ENCODE measurements around the gene MRPS33. TPM values are rescaled to one million over a fixed set of nuclear protein-coding genes. Genes with fewer than 3 reads are reported as not detected.
A peak's percentile ranks its signal among the peaks of the same experiment; 100 is the strongest.

MRPS33 gene
- total and polyA plus RNA-seq, 2 donors from 2014 or later = 43.6 to 137 TPM

- intact Hi-C loops (cut with DNase I) = no loop called here
- peak in 2 of 5 donors; percentile 8 to 78 for DNase-seq
- TF ChIP-seq, protein P1, sequence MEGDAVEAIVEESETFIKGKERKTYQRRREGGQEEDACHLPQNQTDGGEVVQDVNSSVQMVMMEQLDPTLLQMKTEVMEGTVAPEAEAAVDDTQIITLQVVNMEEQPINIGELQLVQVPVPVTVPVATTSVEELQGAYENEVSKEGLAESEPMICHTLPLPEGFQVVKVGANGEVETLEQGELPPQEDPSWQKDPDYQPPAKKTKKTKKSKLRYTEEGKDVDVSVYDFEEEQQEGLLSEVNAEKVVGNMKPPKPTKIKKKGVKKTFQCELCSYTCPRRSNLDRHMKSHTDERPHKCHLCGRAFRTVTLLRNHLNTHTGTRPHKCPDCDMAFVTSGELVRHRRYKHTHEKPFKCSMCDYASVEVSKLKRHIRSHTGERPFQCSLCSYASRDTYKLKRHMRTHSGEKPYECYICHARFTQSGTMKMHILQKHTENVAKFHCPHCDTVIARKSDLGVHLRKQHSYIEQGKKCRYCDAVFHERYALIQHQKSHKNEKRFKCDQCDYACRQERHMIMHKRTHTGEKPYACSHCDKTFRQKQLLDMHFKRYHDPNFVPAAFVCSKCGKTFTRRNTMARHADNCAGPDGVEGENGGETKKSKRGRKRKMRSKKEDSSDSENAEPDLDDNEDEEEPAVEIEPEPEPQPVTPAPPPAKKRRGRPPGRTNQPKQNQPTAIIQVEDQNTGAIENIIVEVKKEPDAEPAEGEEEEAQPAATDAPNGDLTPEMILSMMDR (IDR thresholded peaks at IDR 0.05; ENCODE audit: borderline replicate concordance, extremely low read depth, insufficient read depth) = no peak
- no peaks in the 10 kb centered on the region for H3K4me1 ChIP-seq (ENCODE audit: control insufficient read depth in 2 of 3, insufficient read depth in 2 of 3, low read depth in 1 of 3, low read length in 3 of 3)
- no peak overlapping the region for H3K9ac ChIP-seq (ENCODE audit: low read length in 3 of 3)
- H3K36me3 ChIP-seq (ENCODE audit: control insufficient read depth in 2 of 3, insufficient read depth in 3 of 3, low read length in 3 of 3) = no peaks in the 10 kb centered on the region
- FAIRE-seq = no peak
- no peak overlapping the region for H3K27ac ChIP-seq (ENCODE audit: low read depth in 2 of 2, low read length in 2 of 2)
- H3K9me3 ChIP-seq (ENCODE audit: control insufficient read depth in 2 of 3, insufficient read depth in 1 of 3, low read length in 3 of 3) = peaks cover 0 to 4% (median 0%) of the 10 kb centered on the region in 3 donors
- no peaks in the 10 kb centered on the region for H3K27me3 ChIP-seq (ENCODE audit: control insufficient read depth, insufficient read depth, low read length)
- no peak overlapping the region for H3K4me3 ChIP-seq (ENCODE audit: low read length in 3 of 3)
Observed at GRCh38 chr7:141053626-141054025, 38.9 kb upstream of the MRPS33 start.

DNA sequence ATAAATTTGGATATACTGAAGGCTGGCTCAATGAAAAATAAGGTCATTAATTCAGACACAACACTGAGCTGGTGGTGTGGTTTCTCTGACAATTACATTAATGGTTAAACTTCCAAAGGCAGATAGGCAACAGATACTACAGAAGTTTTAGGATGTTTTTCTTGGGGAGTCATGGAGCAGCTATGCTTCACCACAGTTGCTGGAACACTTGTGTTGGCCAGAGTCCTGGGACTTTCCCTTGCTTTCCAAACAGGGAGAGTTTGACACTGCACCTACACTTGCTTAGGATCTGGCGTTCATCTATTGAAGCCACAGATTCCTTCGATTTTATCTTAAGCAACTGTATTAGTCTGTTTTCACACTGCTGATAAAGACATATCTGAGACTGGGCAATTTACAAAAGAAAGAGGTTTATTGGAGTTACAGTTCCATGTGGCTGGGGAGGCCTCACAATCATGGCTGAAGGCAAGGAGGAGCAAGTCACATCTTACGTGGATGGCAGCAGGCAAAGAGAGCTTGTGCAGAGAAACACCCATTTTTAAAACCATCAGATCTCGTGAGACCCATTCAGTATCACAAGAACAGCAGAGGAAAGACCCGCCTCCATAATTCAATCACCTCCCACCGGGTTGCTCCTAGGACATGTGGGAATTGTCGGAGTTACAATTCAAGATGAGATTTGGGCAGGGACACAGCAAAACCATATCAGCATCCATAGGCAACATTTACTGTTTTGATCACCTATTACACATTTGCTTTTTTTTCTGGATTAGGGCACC lies 31.3 kb upstream of the MRPS33 start:
- no peak overlapping the region for H3K4me3 ChIP-seq (ENCODE audit: low read length in 3 of 3)
- H3K4me1 ChIP-seq (ENCODE audit: control insufficient read depth in 2 of 3, insufficient read depth in 2 of 3, low read depth in 1 of 3, low read length in 3 of 3) = no peaks in the 10 kb centered on the region
- no peaks in the 10 kb centered on the region for H3K27me3 ChIP-seq (ENCODE audit: control insufficient read depth, insufficient read depth, low read length)
- no peak overlapping the region for H3K9ac ChIP-seq (ENCODE audit: low read length in 3 of 3)
- H3K36me3 ChIP-seq (ENCODE audit: control insufficient read depth in 2 of 3, insufficient read depth in 3 of 3, low read length in 3 of 3) = no peaks in the 10 kb centered on the region
- intact Hi-C loops (cut with DNase I) = no loop called here
- no peak for DNase-seq
- no peaks in the 10 kb centered on the region for H3K9me3 ChIP-seq (ENCODE audit: control insufficient read depth in 2 of 3, insufficient read depth in 1 of 3, low read length in 3 of 3)
- FAIRE-seq = no peak
- TF ChIP-seq, protein P1 (IDR thresholded peaks at IDR 0.05; ENCODE audit: borderline replicate concordance, extremely low read depth, insufficient read depth) = no peak
- no peak overlapping the region for H3K27ac ChIP-seq (ENCODE audit: low read depth in 2 of 2, low read length in 2 of 2)

DNA sequence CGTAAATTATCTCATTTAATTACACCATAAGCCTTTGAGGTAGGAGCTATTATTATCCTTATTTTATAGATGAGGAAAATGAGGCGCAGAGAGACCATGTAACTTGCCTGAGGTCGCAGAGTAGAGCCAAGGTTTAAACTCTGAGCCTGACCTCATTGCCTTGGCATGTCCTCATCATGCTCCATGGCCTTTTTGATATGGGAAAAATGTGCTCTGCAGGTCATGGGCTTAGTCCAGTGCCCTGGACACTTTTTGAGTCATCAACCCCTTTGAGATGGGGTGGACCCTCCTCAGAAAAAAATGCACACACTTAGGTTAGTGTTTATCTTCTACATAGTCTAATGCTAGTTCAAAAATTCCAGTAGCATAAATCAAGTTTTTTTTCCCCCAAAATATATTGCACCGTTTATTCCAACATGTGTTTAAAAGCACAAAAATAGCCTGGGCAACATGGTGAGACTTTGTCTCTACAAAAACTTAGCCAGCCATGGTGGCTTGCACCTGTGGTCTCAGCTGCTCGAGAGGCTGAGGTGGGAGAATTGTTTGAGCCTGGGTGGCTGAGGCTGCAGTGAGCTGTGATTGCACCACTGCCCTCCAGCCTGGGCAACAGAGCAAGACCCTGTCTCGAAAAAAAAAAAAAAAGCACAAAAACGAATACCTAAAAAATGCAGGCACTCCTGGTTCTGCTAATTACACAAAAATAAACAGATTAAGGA lies 30.5 kb upstream of the MRPS33 start:
- H3K4me1 ChIP-seq (ENCODE audit: control insufficient read depth in 2 of 3, insufficient read depth in 2 of 3, low read depth in 1 of 3, low read length in 3 of 3) = no peaks in the 10 kb centered on the region
- intact Hi-C loops (cut with DNase I) = no loop called here
- no peaks in the 10 kb centered on the region for H3K36me3 ChIP-seq (ENCODE audit: control insufficient read depth in 2 of 3, insufficient read depth in 3 of 3, low read length in 3 of 3)
- TF ChIP-seq, protein P1 (IDR thresholded peaks at IDR 0.05; ENCODE audit: borderline replicate concordance, extremely low read depth, insufficient read depth) = no peak
- no peak for FAIRE-seq
- H3K9me3 ChIP-seq (ENCODE audit: control insufficient read depth in 2 of 3, insufficient read depth in 1 of 3, low read length in 3 of 3) = no peaks in the 10 kb centered on the region
- H3K27me3 ChIP-seq (ENCODE audit: control insufficient read depth, insufficient read depth, low read length) = no peaks in the 10 kb centered on the region
- H3K27ac ChIP-seq (ENCODE audit: low read depth in 2 of 2, low read length in 2 of 2) = no peak overlapping the region
- no peak for DNase-seq
- no peak overlapping the region for H3K4me3 ChIP-seq (ENCODE audit: low read length in 3 of 3)
- no peak overlapping the region for H3K9ac ChIP-seq (ENCODE audit: low read length in 3 of 3)

All from kidney (tissue), 14 donors.